ENCODE results near the gene SULT2B1. TPM values are rescaled to one million over a fixed set of nuclear protein-coding genes. Genes with fewer than 3 reads are reported as not detected.

SULT2B1 gene
- total RNA-seq, 2 donors from 2014 or later = 0.87 to 0.89 TPM

- no peak for DNase-seq
- ATAC-seq = peak; percentile 3
- intact Hi-C loops (cut with DNase I, micrococcal nuclease) = no loop called here
These were observed 62.0 kb downstream of the SULT2B1 start for GRCh38 chr19:48613852-48614435.

- intact Hi-C loops (cut with DNase I, micrococcal nuclease) = no loop called here
- peak; percentile 67 for ATAC-seq
- DNase-seq = peak; percentile 95 to 98
These were observed 62.7 kb downstream of the SULT2B1 start, which contains the start of gene FAM83E for GRCh38 chr19:48614436-48615230. Gene FAM83E, minus strand, starts transcription at chr19:48615076. Its CDS starts 1,704 bp downstream, at chr19:48613372.

GRCh38 chr19:48615231-48616040 lies 63.5 kb downstream of the SULT2B1 start:
- no peak for DNase-seq
- intact Hi-C loops (cut with DNase I, micrococcal nuclease) = no loop called here
- no peak for ATAC-seq

- ATAC-seq = no peak
- intact Hi-C loops (cut with DNase I, micrococcal nuclease) = no loop called here
- no peak for DNase-seq
These were observed 64.1 kb downstream of the SULT2B1 start for GRCh38 chr19:48616041-48616436.

- intact Hi-C loops (cut with DNase I, micrococcal nuclease) = no loop called here
- ATAC-seq (no peak), DNase-seq (no peak)
These were observed 64.6 kb downstream of the SULT2B1 start for GRCh38 chr19:48616491-48617056.

- ATAC-seq (no peak), DNase-seq (no peak)
- intact Hi-C loops (cut with DNase I, micrococcal nuclease) = no loop called here
These were observed 65.4 kb downstream of the SULT2B1 start for GRCh38 chr19:48617146-48617937.

- DNase-seq = peak in 1 of 2 donors; percentile 47
- no peak for ATAC-seq
- intact Hi-C loops (cut with DNase I, micrococcal nuclease) = no loop called here
These were observed 66.4 kb downstream of the SULT2B1 start for GRCh38 chr19:48618278-48618915.

- intact Hi-C loops (cut with DNase I, micrococcal nuclease) = no loop called here
- DNase-seq = peak; percentile 96 to 99
- peak; percentile 63 for ATAC-seq
These were observed 67.1 kb downstream of the SULT2B1 start, which contains the start of the genes RPL18 and SPHK2 for GRCh38 chr19:48618916-48619691. Gene RPL18, minus strand, starts transcription at chr19:48619178. Its CDS starts 35 bp downstream, at chr19:48619143. Gene SPHK2, plus strand, starts transcription at chr19:48619506. Its CDS starts 1,009 bp downstream, at chr19:48620515.

- no peak for ATAC-seq
- DNase-seq = no peak
- intact Hi-C loops (cut with DNase I, micrococcal nuclease) = no loop called here
These were observed 68.0 kb downstream of the SULT2B1 start for GRCh38 chr19:48619692-48620585.

GRCh38 chr19:48623556-48624066 lies 71.6 kb downstream of the SULT2B1 start:
- ATAC-seq (no peak), DNase-seq (no peak)
- intact Hi-C loops (cut with DNase I, micrococcal nuclease) = no loop called here

- intact Hi-C loops (cut with DNase I, micrococcal nuclease) = no loop called here
- ATAC-seq (peak; percentile 70), DNase-seq (peak; percentile 99)
These were observed 72.2 kb downstream of the SULT2B1 start for GRCh38 chr19:48624067-48624594.

GRCh38 chr19:48624791-48625723 lies 73.1 kb downstream of the SULT2B1 start:
- intact Hi-C loops (cut with DNase I, micrococcal nuclease) = no loop called here
- peak; percentile 60 for ATAC-seq
- DNase-seq = peak; percentile 80 to 84

- ATAC-seq (no peak), DNase-seq (peak in 1 of 2 donors; percentile 50)
- intact Hi-C loops (cut with DNase I, micrococcal nuclease) = no loop called here
These were observed 73.9 kb downstream of the SULT2B1 start for GRCh38 chr19:48625891-48626327.

- peak; percentile 64 to 68 for DNase-seq
- intact Hi-C loops (cut with DNase I, micrococcal nuclease) = no loop called here
- ATAC-seq = peak; percentile 39
These were observed 75.4 kb downstream of the SULT2B1 start for GRCh38 chr19:48627201-48627864.
